Activated naive CD4-positive, alpha-beta T cell treated with Interleukin-2 at 50 U/mL for 16 hours (primary cell): Measurements from ENCODE around the gene FOXJ3.

ENCODE experiments used
- DNase-seq: peaks from one replicate; pipeline ENCODE4 v3.0.0-alpha.2; 2020

FOXJ3 gene

GRCh38 chr1:42333662-42334239 lies 1.3 kb downstream of the FOXJ3 start:
- no peak for DNase-seq

- DNase-seq: no peak
Measured at GRCh38 chr1:42332877-42333276, 2.2 kb downstream of the FOXJ3 start.

GRCh38 chr1:42330215-42330614 lies 4.8 kb downstream of the FOXJ3 start:
- no peak for DNase-seq

- DNase-seq: no peak
Measured at GRCh38 chr1:42328916-42329496, 6.0 kb downstream of the FOXJ3 start.

GRCh38 chr1:42328047-42328625 lies 6.9 kb downstream of the FOXJ3 start:
- no peak for DNase-seq

- no peak for DNase-seq
Measured at GRCh38 chr1:42325014-42325402, 10.0 kb downstream of the FOXJ3 start.

GRCh38 chr1:42324398-42325013 lies 10.5 kb downstream of the FOXJ3 start:
- DNase-seq: no peak

GRCh38 chr1:42323551-42323950 lies 11.5 kb downstream of the FOXJ3 start:
- DNase-seq: no peak

GRCh38 chr1:42322577-42322976 lies 12.5 kb downstream of the FOXJ3 start:
- DNase-seq: no peak

- no peak for DNase-seq
Measured at GRCh38 chr1:42321731-42322130, 13.3 kb downstream of the FOXJ3 start.

GRCh38 chr1:42320708-42321107 lies 14.3 kb downstream of the FOXJ3 start:
- DNase-seq: no peak

GRCh38 chr1:42319871-42320484 lies 15.1 kb downstream of the FOXJ3 start:
- DNase-seq: peak; percentile 27

GRCh38 chr1:42319128-42319851 lies 15.7 kb downstream of the FOXJ3 start:
- peak; percentile 17 for DNase-seq

GRCh38 chr1:42318601-42319000 lies 16.4 kb downstream of the FOXJ3 start:
- DNase-seq: no peak

GRCh38 chr1:42317308-42317707 lies 17.7 kb downstream of the FOXJ3 start:
- DNase-seq: no peak

- no peak for DNase-seq
Measured at GRCh38 chr1:42316292-42316691, 18.7 kb downstream of the FOXJ3 start.

GRCh38 chr1:42315500-42315899 lies 19.5 kb downstream of the FOXJ3 start:
- no peak for DNase-seq

GRCh38 chr1:42313970-42314369 lies 21.1 kb downstream of the FOXJ3 start:
- DNase-seq: no peak

GRCh38 chr1:42312576-42313212 lies 22.3 kb downstream of the FOXJ3 start:
- DNase-seq: no peak

GRCh38 chr1:42311897-42312296 lies 23.1 kb downstream of the FOXJ3 start:
- no peak for DNase-seq

GRCh38 chr1:42311138-42311537 lies 23.9 kb downstream of the FOXJ3 start:
- no peak for DNase-seq

GRCh38 chr1:42306977-42307376 lies 28.1 kb downstream of the FOXJ3 start:
- DNase-seq: no peak

GRCh38 chr1:42305639-42306038 lies 29.4 kb downstream of the FOXJ3 start:
- no peak for DNase-seq
